K562 (cell line): Measurements from ENCODE around the gene WASF2. TPM values are rescaled to one million over a fixed set of nuclear protein-coding genes. Genes with fewer than 3 reads are reported as not detected.

Experiments used
- ARNT ChIP-seq, 2 experiments: fragments of 450-650 bp; IDR thresholded peaks; 2 replicates each; pipeline ENCODE4 v1.6.1; 2016; ENCODE audit warnings: mild to moderate bottlenecking in 1 of 2
- BCL6 ChIP-seq: fragments of 250-450 bp; sonication (Bioruptor Pico); IDR thresholded peaks from 2 replicates; pipeline ENCODE4 v1.4.0; 2020
- CBFB ChIP-seq: sonication (generic); formaldehyde crosslinking; IDR thresholded peaks from 2 replicates; pipeline ENCODE4 v1.4.0; 2020; ENCODE audit warnings: mild to moderate bottlenecking, missing genetic modification reagents
- CCNT2 ChIP-seq: IDR thresholded peaks from 2 replicates; pipeline ENCODE4 v1.6.1; 2011; ENCODE audit warnings: borderline replicate concordance, low read depth, mild to moderate bottlenecking, moderate library complexity, mixed read lengths, low read length; ENCODE audit not compliant: insufficient read length; ENCODE audit errors: extremely low read depth
- GMEB1 ChIP-seq: fragments of 250-450 bp; sonication (Bioruptor Pico); IDR thresholded peaks from 2 replicates; pipeline ENCODE4 v1.4.0; 2020; ENCODE audit warnings: mild to moderate bottlenecking
- HDAC2 ChIP-seq: fragments of 450-650 bp; IDR thresholded peaks from 2 replicates; pipeline ENCODE4 v1.6.1; 2016; ENCODE audit warnings: mild to moderate bottlenecking
- KAT7 ChIP-seq: sonication (generic); formaldehyde crosslinking; IDR thresholded peaks from 2 replicates; pipeline ENCODE4 v1.8.0; 2022; ENCODE audit warnings: missing genetic modification reagents, mild to moderate bottlenecking, borderline replicate concordance
- LCOR ChIP-seq: sonication (generic); formaldehyde crosslinking; IDR thresholded peaks from 2 replicates; pipeline ENCODE4 v1.8.0; 2022; ENCODE audit warnings: mild to moderate bottlenecking, missing genetic modification reagents
- PHF20 ChIP-seq: fragments of 450-650 bp; IDR thresholded peaks from 2 replicates; pipeline ENCODE4 v1.6.1; 2018; ENCODE audit not compliant: partially characterized antibody
- PTRF ChIP-seq: fragments of 450-650 bp; IDR thresholded peaks from 2 replicates; pipeline ENCODE4 v1.6.1; 2016; ENCODE audit warnings: mild to moderate bottlenecking, missing genetic modification characterization, missing compliant biosample characterization
- SAFB ChIP-seq: fragments of 200-400 bp; formaldehyde crosslinking; IDR thresholded peaks from 2 replicates; pipeline ENCODE4 v1.6.1; 2017; ENCODE audit warnings: low read depth, low read length, borderline replicate concordance
- SMARCC2 ChIP-seq: fragments of 450-650 bp; IDR thresholded peaks from 2 replicates; pipeline ENCODE4 v1.6.1; 2017; ENCODE audit warnings: antibody characterized with exemption, moderate library complexity, mild to moderate bottlenecking, low read depth
- SP2 ChIP-seq: IDR thresholded peaks from 2 replicates; pipeline ENCODE4 v1.6.1; 2011; ENCODE audit warnings: mild to moderate bottlenecking, low read depth, low read length, moderate library complexity; ENCODE audit not compliant: poor library complexity, severe bottlenecking; ENCODE audit errors: extremely low read depth
- TFAP4 ChIP-seq: sonication (generic); formaldehyde crosslinking; IDR thresholded peaks from 2 replicates; pipeline ENCODE4 v1.8.0; 2022; ENCODE audit warnings: missing genetic modification reagents, mild to moderate bottlenecking, moderate library complexity, borderline replicate concordance
- XRCC5 ChIP-seq: fragments of 200-400 bp; formaldehyde crosslinking; IDR thresholded peaks from 2 replicates; pipeline ENCODE4 v1.6.1; 2017; ENCODE audit warnings: low read depth, mild to moderate bottlenecking, low read length
- ZBTB7A ChIP-seq: IDR thresholded peaks from 2 replicates; pipeline ENCODE4 v1.6.1; 2011; ENCODE audit warnings: low read depth, mild to moderate bottlenecking, low read length, moderate library complexity, borderline replicate concordance; ENCODE audit not compliant: control insufficient read depth
- ZFP91 ChIP-seq: sonication (generic); formaldehyde crosslinking; IDR thresholded peaks from 2 replicates; pipeline ENCODE4 v1.8.0; 2022; ENCODE audit warnings: mild to moderate bottlenecking, missing genetic modification reagents
- polyA plus RNA-seq, 8 experiments: library from polyadenylated mRNA; depleted of rRNA in 4 of 8; stranded (reverse) in 5 of 8; unstranded in 3 of 8; fragments of >200 nt; fragmentation: Nextera tagmentation in 2 of 8; fragmentation: Illumina TruSeq in 1 of 8; extraction: Ambion mirVana in 2 of 8; extraction: Trizol in 1 of 8; gene quantifications; 2 replicates each; pipeline versions ENCODE4 v1.2.1 to v1.2.3, GENCODE V29; 2011 to 2014; ENCODE audit warnings: inconsistent platforms in 1 of 8, missing spikeins in 1 of 8
- total RNA-seq, 7 experiments: library from RNA; depleted of rRNA in 6 of 7; stranded (reverse); fragments of >200 nt in 6 of 7; fragmentation: Illumina TruSeq in 2 of 7; extraction: Trizol in 2 of 7; gene quantifications; 2 replicates each; pipeline versions ENCODE4 v1.2.1 to v1.2.3, GENCODE V29; 2011 to 2021; ENCODE audit warnings: low replicate concordance in 1 of 7
- TF ChIP-seq, protein P1 (sequence below): fragments of 450-650 bp; IDR thresholded peaks from 2 replicates; pipeline ENCODE4 v1.6.1; 2017; ENCODE audit warnings: antibody characterized with exemption, mild to moderate bottlenecking
- TF ChIP-seq, protein P2 (sequence below): fragments of 450-650 bp; formaldehyde crosslinking; conservative IDR thresholded peaks from 2 replicates; pipeline ENCODE4 v1.4.0; 2022; ENCODE audit warnings: mild to moderate bottlenecking, missing genetic modification characterization

WASF2 gene
- total and polyA plus RNA-seq, 9 of the 15 experiments (the other 6 are each of a cell fraction or from before 2014, with no cell fraction given), result 8.2 to 163 (median 31.2) TPM

GRCh38 chr1:27513528-27513927, 23.6 kb upstream of the WASF2 start (continued):
- TF ChIP-seq SAFB, result no peak
- TF ChIP-seq SP2, result no peak
- no peak for TF ChIP-seq ZFP91 (CRISPR knock-in tag)
- TF ChIP-seq GMEB1 (CRISPR knock-in tag), result no peak
- TF ChIP-seq KAT7 (CRISPR knock-in tag), result no peak
- no peak for TF ChIP-seq HDAC2
- TF ChIP-seq PHF20, result peak; percentile 31
- TF ChIP-seq CBFB (CRISPR knock-in tag), result no peak
- no peak for TF ChIP-seq BCL6 (CRISPR knock-in tag)
- TF ChIP-seq TFAP4 (CRISPR knock-in tag), result peak; percentile 17; the same call in 1 of the 2 replicates
- TF ChIP-seq, protein P1, sequence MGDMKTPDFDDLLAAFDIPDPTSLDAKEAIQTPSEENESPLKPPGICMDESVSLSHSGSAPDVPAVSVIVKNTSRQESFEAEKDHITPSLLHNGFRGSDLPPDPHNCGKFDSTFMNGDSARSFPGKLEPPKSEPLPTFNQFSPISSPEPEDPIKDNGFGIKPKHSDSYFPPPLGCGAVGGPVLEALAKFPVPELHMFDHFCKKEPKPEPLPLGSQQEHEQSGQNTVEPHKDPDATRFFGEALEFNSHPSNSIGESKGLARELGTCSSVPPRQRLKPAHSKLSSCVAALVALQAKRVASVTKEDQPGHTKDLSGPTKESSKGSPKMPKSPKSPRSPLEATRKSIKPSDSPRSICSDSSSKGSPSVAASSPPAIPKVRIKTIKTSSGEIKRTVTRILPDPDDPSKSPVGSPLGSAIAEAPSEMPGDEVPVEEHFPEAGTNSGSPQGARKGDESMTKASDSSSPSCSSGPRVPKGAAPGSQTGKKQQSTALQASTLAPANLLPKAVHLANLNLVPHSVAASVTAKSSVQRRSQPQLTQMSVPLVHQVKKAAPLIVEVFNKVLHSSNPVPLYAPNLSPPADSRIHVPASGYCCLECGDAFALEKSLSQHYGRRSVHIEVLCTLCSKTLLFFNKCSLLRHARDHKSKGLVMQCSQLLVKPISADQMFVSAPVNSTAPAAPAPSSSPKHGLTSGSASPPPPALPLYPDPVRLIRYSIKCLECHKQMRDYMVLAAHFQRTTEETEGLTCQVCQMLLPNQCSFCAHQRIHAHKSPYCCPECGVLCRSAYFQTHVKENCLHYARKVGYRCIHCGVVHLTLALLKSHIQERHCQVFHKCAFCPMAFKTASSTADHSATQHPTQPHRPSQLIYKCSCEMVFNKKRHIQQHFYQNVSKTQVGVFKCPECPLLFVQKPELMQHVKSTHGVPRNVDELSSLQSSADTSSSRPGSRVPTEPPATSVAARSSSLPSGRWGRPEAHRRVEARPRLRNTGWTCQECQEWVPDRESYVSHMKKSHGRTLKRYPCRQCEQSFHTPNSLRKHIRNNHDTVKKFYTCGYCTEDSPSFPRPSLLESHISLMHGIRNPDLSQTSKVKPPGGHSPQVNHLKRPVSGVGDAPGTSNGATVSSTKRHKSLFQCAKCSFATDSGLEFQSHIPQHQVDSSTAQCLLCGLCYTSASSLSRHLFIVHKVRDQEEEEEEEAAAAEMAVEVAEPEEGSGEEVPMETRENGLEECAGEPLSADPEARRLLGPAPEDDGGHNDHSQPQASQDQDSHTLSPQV, result 0 out of 2 replicates have a peak, but pooled peaks have one; percentile 46
- TF ChIP-seq SMARCC2, result no peak
- TF ChIP-seq XRCC5, result no peak
- TF ChIP-seq LCOR (CRISPR knock-in tag), result no peak
- no peak for TF ChIP-seq PTRF (tag)
- 0 out of 2 replicates have a peak, but pooled peaks have one; percentile 16 for TF ChIP-seq ZBTB7A
- TF ChIP-seq CCNT2, result no peak
- no peak for TF ChIP-seq ARNT (IDR thresholded peaks at IDR 0.05)
- TF ChIP-seq, protein P2, sequence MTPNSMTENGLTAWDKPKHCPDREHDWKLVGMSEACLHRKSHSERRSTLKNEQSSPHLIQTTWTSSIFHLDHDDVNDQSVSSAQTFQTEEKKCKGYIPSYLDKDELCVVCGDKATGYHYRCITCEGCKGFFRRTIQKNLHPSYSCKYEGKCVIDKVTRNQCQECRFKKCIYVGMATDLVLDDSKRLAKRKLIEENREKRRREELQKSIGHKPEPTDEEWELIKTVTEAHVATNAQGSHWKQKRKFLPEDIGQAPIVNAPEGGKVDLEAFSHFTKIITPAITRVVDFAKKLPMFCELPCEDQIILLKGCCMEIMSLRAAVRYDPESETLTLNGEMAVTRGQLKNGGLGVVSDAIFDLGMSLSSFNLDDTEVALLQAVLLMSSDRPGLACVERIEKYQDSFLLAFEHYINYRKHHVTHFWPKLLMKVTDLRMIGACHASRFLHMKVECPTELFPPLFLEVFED, result no peak
